DMS 273 (cell line): ENCODE data around the gene NDUFS6.
"Not testable (repeated sequence)": the region's sequence is repeated elsewhere in the genome, so short reads cannot be mapped to it uniquely, and the experiment has no call there.

Source experiments
- DNase-seq: peaks from one replicate; lab custom pipeline; 2025; ENCODE audit not compliant: unreplicated experiment; lab: John Stamatoyannopoulos, UW

Gene NDUFS6

GRCh38 chr5:1831257-1831656 lies 30.1 kb downstream of the NDUFS6 start:
- no peak for DNase-seq

- no peak for DNase-seq
Measured at GRCh38 chr5:1831677-1832313, 30.6 kb downstream of the NDUFS6 start.

GRCh38 chr5:1832511-1833250 lies 31.5 kb downstream of the NDUFS6 start:
- DNase-seq = no peak

- no peak for DNase-seq
Measured at GRCh38 chr5:1833264-1834021, 32.2 kb downstream of the NDUFS6 start.

GRCh38 chr5:1834022-1834551 lies 32.9 kb downstream of the NDUFS6 start:
- no peak for DNase-seq

GRCh38 chr5:1834721-1835429 lies 33.7 kb downstream of the NDUFS6 start:
- DNase-seq = no peak

- DNase-seq = no peak
Measured at GRCh38 chr5:1835431-1835830, 34.2 kb downstream of the NDUFS6 start.

GRCh38 chr5:1836176-1836890 lies 35.1 kb downstream of the NDUFS6 start:
- DNase-seq = no peak

- no peak for DNase-seq
Measured at GRCh38 chr5:1836891-1837880, 36.0 kb downstream of the NDUFS6 start.

GRCh38 chr5:1838013-1838412 lies 36.8 kb downstream of the NDUFS6 start:
- DNase-seq = no peak

GRCh38 chr5:1840071-1840547 lies 38.9 kb downstream of the NDUFS6 start:
- DNase-seq = no peak

GRCh38 chr5:1840741-1841521 lies 39.7 kb downstream of the NDUFS6 start:
- no peak for DNase-seq

GRCh38 chr5:1842004-1842819 lies 41.0 kb downstream of the NDUFS6 start:
- DNase-seq = no peak

GRCh38 chr5:1843761-1844160 lies 42.6 kb downstream of the NDUFS6 start:
- not testable (repeated sequence) for DNase-seq

- DNase-seq = no peak
Measured at GRCh38 chr5:1844708-1845436, 43.7 kb downstream of the NDUFS6 start.

- no peak for DNase-seq
Measured at GRCh38 chr5:1845696-1846095, 44.5 kb downstream of the NDUFS6 start.

- no peak for DNase-seq
Measured at GRCh38 chr5:1846583-1846982, 45.4 kb downstream of the NDUFS6 start.
